ENCODE results near the gene USP2.
"Not testable (repeated sequence)": the region's sequence is repeated elsewhere in the genome, so short reads cannot be mapped to it uniquely, and the experiment has no call there.

USP2 gene

GRCh38 chr11:119414321-119414720 lies 32.8 kb upstream of the USP2 start:
- DNase-seq = no peak

GRCh38 chr11:119412072-119412471 lies 30.6 kb upstream of the USP2 start:
- no peak for DNase-seq

GRCh38 chr11:119410501-119410900 lies 29.0 kb upstream of the USP2 start:
- DNase-seq = no peak

- DNase-seq = no peak
Measured at GRCh38 chr11:119409731-119410130, 28.2 kb upstream of the USP2 start.

- no peak for DNase-seq
Measured at GRCh38 chr11:119406005-119406404, 24.5 kb upstream of the USP2 start.

- DNase-seq = not testable (repeated sequence)
Measured at GRCh38 chr11:119405448-119405847, 24.0 kb upstream of the USP2 start.

- DNase-seq = no peak
Measured at GRCh38 chr11:119404872-119405271, 23.4 kb upstream of the USP2 start.

- DNase-seq = no peak
Measured at GRCh38 chr11:119403021-119403420, 21.5 kb upstream of the USP2 start.

- no peak for DNase-seq
Measured at GRCh38 chr11:119402470-119402869, 21.0 kb upstream of the USP2 start.

GRCh38 chr11:119400860-119401259 lies 19.4 kb upstream of the USP2 start:
- no peak for DNase-seq

- DNase-seq = no peak
Measured at GRCh38 chr11:119397740-119398139, 16.2 kb upstream of the USP2 start.

- no peak for DNase-seq
Measured at GRCh38 chr11:119396835-119397234, 15.3 kb upstream of the USP2 start.

GRCh38 chr11:119391275-119391674 lies 9.8 kb upstream of the USP2 start:
- DNase-seq = no peak

GRCh38 chr11:119389611-119390254 lies 8.2 kb upstream of the USP2 start:
- DNase-seq = no peak

- no peak for DNase-seq
Measured at GRCh38 chr11:119388103-119388502, 6.6 kb upstream of the USP2 start.

GRCh38 chr11:119384332-119384731 lies 2.8 kb upstream of the USP2 start:
- no peak for DNase-seq

- DNase-seq = not testable (repeated sequence)
Measured at GRCh38 chr11:119382513-119382912, 1.0 kb upstream of the USP2 start.

- no peak for DNase-seq
Measured at GRCh38 chr11:119382101-119382500, 611 bp upstream of the USP2 start.

- no peak for DNase-seq
Measured at GRCh38 chr11:119380827-119381180, 686 bp downstream of the USP2 start.

- no peak for DNase-seq
Measured at GRCh38 chr11:119380160-119380826, 1.2 kb downstream of the USP2 start.

GRCh38 chr11:119378851-119379465 lies 2.5 kb downstream of the USP2 start:
- no peak for DNase-seq

GRCh38 chr11:119377961-119378667 lies 3.4 kb downstream of the USP2 start:
- no peak for DNase-seq

- no peak for DNase-seq
Measured at GRCh38 chr11:119377112-119377901, 4.2 kb downstream of the USP2 start.
